ENCODE measurements around the gene STUB1.
A peak's percentile ranks its signal among the peaks of the same experiment; 100 is the strongest.
"Not testable (repeated sequence)": the region's sequence is repeated elsewhere in the genome, so short reads cannot be mapped to it uniquely, and the experiment has no call there.

STUB1 gene

DNA sequence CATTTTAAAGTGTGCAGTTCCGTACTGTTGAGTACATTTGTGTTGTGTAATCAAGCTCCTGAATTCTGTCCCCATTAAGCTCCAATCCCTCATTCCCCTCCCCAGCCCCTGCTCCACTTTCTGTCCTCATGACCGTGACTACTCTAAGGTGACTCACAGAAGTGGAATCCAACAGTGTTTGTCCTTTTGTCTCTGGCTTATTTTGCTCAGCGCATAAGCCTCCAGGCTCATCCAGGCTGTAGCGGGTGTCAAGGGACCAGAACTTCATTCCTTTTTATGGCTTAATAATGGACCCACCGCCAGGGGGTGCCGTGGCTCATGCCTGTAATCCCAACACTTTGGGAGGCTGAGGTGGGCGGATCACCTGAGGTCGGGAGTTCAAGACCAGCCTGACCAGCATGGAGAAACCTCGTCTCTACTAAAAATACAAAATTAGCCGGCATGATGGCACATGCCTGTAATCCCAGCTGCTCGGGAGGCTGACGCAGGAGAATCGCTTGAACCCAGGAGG lies 32.6 kb downstream of the STUB1 start:
- not testable (repeated sequence) for DNase-seq (ENCODE audit: low spot score)

DNA sequence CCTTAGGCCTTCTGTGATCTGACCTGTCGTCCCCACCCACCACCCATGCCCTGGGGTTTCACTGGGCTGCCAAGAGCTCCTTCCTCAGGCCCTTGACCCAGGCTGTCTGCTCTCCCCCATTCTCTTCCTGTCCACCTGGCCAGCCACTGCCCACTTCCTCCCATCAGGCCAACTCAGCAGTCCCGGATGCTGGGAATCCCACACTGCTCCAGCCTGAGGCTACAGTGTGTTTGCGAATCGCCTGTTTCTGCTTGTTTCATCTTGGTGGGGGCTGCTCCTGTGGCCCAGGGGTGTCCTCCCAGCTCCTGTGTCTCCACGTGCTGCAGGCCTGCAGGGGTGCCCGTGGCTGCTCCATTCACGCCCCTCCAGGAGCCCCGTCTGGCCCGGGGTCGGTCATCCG lies 33.9 kb downstream of the STUB1 start:
- DNase-seq (ENCODE audit: low spot score), result no peak

DNA sequence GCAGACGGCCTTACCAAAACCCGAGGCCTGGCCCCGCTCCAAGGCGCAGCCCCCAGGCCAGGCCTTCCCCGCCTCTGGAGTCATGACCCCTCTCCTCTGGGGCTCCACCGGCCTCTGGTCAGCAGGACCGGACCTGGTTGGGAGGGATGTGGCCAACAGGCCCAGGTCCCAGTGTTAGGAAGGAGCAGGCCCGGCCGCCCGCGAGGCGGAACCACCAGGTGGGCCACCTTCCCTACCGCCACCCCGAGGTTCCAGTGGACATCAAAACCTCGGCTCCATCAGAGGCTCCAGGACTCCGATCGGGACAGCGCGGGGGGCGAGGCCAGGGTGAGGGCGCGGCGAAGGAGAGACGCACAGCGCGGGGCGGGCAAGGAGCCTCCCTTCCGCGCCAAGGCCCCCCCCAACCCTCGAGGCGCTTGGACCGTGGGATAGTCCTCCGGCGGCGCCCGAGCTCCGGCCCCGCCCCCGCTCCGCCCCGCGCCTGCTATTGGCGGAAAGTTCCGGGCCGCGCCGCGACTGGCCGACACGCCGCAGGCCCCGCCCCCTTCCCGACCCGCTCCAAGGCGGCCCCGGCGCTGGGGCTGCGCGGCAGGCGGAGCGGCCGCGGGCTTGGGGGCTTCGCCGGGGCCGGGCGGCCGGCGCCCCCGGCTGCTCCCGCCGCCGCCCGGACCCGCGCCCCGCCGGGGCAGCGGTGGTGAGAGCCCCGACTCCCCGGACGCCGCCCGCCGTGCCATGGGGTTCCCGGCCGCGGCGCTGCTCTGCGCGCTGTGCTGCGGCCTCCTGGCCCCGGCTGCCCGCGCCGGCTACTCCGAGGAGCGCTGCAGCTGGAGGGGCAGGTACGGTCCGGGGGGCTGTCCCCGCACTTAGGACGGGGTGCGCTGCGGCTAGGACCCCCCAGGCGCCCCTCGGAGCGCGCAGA lies 34.6 kb downstream of the STUB1 start, which contains the start of gene METRN:
Gene METRN (plus strand): TSS at position 561 of the 919 bp plus-strand sequence. CDS start 172 bp downstream, at position 733.
- peak; percentile 77 for DNase-seq (ENCODE audit: low spot score)

DNA sequence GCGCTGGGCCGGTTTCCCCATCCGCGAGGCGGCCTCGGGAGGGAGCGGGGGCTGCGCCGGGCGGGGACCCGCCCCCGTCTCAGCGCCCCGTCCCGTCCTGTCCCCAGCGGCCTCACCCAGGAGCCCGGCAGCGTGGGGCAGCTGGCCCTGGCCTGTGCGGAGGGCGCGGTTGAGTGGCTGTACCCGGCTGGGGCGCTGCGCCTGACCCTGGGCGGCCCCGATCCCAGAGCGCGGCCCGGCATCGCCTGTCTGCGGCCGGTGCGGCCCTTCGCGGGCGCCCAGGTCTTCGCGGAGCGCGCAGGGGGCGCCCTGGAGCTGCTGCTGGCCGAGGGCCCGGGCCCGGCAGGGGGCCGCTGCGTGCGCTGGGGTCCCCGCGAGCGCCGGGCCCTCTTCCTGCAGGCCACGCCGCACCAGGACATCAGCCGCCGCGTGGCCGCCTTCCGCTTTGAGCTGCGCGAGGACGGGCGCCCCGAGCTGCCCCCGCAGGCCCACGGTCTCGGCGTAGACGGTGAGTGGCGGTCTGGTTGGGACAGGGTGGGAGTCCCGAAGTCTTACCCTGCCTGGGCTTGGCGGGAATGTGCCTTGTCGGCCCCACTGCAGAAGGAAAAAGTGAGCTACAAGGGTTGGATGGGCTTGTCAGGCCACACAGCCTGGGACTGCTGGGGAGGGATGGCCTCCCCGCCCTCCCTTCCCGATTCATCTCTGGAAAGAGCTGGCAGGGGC lies 35.4 kb downstream of the STUB1 start:
- no peak for DNase-seq (ENCODE audit: low spot score)

DNA sequence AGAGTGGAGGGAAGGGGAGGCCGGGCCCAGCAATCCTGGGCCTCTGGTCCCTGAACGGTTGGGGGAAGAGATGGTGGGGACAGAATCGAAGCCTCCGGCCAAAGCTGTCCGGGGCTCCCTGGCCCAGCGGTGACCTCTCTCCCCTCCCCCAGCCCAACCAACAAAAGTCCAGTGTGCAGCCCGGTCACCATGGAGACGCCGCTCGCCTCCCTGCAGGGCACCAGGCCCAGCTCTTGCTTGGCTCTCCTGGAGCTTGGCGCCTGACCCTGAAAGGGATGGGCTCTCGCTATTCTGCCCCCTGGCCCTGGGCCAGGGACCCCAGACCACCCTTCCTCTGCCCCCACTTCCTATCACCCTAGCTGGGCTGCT lies 36.0 kb downstream of the STUB1 start:
- no peak for DNase-seq (ENCODE audit: low spot score)

DNA sequence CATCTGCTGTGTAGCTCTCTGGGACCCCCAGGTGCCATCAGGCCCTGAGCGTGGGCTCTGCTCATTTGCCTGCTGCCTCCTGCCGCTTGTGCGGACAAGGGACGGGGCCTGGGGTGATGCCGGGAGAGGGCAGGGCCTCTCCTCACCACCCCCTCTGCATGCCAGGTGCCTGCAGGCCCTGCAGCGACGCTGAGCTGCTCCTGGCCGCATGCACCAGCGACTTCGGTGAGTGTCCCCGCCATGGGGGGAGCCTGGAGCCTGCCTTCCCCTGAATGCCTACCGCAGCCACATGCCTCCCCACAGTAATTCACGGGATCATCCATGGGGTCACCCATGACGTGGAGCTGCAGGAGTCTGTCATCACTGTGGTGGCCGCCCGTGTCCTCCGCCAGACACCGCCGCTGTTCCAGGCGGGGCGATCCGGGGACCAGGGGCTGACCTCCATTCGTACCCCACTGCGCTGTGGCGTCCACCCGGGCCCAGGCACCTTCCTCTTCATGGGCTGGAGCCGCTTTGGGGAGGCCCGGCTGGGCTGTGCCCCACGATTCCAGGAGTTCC lies 36.6 kb downstream of the STUB1 start:
- DNase-seq (ENCODE audit: low spot score), result no peak

DNA sequence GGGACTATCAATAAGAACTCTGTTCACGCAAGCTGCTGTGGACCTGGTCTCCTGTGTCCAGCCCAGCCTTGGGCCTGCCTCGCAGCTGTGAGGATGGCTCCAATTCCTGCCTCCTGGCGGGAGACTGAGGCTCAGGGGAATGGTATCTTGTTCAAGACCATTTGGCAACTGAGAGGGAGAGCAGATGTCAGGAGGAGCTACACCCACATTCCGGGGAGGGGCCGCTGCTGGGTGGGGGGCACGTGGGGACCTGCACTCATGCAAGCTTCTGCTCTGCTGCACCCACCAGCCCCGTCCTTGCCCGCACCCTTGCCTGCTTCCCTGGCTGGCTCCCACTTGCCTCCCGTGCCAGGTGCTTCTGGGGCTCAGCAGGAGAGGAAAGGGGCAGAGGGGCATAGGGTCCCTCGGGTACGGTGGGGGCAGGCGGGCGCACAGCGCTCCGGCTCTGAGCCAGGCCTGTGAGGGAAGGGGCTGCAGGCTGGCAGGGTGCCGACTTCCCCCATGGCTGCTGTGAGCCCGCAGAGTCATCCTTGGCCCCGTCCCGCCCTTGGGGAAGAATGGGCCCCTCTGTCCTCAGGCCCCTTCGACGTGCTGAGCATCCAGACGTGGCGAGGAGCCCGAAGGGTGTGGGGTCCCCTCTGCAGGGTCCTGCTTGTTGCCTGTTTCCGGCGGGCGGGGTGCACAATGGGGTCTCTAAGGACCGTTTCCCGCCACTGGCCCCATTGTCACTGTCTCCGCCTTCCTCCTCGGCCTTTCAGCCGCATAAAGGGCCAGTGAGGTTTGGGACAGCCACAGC lies 37.4 kb downstream of the STUB1 start:
- DNase-seq (ENCODE audit: low spot score), result no peak

DNA sequence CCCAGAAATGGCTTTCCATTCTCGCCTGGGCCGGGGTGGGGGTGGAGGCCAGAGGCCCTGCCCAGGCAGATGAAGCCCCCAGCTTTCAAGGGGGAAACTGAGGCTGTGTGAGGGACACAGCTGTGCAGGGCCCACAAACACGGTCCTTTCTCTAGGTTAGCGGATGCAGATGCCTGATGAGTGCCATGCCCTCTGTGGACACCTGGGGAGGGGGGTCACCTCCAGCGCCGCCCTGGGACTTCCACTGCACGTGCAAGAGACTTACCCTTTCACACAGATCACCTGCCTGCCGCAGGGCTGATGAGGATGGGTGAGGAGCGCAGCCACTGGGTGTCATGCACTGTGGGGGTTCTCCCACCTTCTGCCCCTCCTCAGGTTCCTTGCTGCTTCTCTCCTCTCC lies 38.2 kb downstream of the STUB1 start:
- DNase-seq (ENCODE audit: low spot score), result no peak

DNA sequence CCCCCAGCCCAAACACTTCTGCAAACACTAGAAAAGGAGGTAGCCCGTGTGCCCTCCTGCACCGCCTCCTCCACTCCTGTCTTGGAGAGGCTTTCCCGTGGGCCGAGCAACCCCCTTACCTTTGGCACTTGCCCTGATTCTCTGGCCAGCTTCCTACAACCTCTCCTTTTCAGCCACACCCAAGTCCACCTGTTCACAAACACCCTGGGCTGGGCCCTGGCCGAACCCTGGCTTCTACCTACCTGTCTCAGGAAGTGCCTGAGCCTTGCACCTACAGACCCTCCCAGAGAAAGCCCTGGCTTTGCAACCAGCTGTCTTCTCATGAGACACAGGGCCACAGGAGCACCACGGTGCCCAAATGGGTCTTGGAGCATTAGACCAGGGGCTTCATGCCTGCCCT lies 38.7 kb downstream of the STUB1 start:
- DNase-seq (ENCODE audit: low spot score), result no peak

DNA sequence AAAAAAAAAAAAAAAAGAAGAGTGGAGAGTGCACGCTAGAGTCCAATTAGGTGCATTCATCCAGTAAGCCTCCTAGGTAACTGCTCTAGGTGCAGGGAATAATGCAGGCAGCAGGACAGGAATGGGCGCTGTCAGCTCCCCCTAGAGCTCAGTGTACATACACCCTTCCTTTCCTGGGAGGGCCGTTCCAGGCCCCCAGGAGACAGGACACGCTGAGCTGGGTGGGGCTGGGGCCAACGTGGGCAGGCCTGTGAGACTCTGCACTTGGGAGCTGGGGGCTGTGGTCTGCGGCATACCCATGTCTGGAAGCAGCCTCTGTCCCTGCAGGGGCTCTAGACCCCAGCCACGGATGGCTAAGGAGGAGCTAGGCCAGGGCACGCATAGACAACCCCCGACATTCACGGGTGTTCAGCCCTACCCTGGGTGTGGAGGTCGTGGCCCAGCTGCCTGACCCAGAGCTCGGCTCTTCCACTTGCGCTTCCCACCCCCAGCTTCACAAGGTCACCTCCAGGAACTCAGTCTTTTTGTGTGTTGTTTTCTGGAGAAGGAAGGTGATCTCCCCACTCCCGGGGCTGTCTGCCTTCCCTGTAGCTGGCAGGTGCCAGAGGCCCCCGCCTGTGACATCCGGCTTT lies 39.7 kb downstream of the STUB1 start:
- DNase-seq (ENCODE audit: low spot score), result no peak

DNA sequence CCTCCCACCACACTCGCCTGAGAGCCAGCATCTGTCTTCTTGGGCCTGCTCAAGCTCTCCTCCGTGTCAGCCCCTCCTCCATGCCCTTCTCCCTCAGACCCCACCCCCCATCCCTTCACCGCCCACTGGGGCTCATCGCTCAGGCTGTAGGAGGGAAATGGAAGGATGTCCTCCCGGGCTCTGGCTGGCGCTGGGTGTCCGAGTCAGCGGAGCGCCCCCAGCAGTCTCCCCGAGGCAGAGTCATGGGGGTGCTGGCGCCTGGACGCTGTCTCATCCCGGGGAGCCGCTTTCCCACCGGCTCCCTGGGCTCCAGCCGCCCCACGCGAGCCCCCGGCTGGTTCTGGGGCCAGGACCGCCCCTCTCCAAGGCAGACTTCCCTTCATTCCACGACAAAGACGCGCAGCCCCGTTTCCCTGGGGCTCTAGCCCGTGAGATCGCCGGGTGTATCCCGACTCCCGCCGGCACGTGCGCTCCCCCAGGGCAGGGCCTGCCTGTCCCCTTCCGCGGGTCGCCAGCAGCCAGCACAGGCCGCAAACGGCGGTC lies 40.3 kb downstream of the STUB1 start:
- no peak for DNase-seq (ENCODE audit: low spot score)

DNA sequence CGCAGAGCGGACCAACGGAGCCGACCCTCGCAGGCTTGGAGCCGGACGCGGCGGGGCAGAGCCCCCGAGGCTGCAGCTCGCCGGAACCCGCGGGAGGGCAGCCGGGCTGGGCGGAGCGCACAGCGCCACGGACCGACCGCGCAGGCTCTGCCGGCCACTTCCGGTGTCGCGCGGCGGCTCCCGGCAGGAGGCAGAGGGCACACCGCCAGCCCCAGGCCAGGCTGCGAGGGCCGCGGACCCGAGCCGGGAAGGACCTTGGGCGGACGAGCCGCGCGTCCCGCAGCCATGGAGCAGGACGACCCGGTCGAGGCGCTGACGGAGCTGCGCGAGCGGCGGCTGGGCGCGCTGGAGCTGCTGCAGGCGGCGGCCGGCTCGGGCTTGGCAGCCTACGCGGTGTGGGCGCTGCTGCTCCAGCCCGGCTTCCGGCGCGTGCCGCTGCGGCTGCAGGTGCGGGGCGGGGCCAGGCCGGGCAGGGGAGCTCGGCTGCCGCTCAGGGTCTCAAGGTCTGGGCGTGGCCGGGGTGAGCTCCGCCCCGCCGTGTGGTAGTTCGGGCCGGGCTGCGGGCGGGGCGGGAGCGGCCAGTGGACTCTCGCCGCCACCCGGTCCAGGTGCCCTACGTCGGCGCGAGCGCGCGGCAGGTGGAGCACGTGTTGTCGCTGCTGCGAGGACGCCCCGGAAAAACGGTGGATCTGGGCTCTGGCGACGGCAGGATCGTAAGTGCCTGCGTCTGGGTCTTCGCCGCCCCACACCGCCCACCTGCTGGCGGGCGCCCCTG lies 41.0 kb downstream of the STUB1 start, which contains the start of gene ANTKMT:
Gene ANTKMT (plus strand): TSS at position 157 of the 775 bp plus-strand sequence. CDS start 129 bp downstream, at position 286.
- DNase-seq (ENCODE audit: low spot score), result peak; percentile 83

DNA sequence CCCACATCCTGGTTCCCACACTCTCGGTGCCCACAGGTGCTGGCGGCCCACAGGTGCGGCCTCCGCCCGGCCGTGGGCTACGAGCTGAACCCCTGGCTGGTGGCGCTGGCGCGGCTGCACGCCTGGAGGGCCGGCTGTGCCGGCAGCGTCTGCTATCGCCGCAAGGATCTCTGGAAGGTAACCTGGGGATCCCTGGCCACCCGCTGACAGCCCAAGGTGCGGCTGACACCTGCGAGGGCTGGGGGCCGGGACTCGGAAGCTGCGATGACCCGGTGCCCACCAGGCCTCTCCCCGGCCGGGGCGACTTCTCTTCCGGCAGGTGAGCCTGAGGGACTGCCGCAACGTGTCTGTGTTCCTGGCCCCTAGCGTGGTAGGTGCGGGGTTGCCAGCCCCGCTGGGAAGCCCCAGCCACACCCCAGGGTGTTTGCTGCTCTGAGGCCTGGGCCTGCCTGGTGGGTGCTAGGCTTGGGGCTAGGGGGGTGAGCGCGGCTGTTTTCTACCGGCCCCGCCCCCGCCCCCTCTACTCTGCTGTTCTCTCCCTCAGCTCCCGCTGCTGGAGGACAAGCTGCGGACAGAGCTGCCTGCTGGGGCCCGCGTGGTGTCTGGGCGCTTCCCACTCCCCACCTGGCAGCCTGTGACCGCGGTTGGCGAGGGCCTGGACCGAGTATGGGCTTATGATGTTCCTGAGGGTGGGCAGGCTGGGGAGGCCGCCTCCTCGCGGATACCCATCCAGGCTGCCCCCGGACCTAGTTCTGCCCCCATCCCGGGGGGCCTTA lies 41.7 kb downstream of the STUB1 start:
- no peak for DNase-seq (ENCODE audit: low spot score)

DNA sequence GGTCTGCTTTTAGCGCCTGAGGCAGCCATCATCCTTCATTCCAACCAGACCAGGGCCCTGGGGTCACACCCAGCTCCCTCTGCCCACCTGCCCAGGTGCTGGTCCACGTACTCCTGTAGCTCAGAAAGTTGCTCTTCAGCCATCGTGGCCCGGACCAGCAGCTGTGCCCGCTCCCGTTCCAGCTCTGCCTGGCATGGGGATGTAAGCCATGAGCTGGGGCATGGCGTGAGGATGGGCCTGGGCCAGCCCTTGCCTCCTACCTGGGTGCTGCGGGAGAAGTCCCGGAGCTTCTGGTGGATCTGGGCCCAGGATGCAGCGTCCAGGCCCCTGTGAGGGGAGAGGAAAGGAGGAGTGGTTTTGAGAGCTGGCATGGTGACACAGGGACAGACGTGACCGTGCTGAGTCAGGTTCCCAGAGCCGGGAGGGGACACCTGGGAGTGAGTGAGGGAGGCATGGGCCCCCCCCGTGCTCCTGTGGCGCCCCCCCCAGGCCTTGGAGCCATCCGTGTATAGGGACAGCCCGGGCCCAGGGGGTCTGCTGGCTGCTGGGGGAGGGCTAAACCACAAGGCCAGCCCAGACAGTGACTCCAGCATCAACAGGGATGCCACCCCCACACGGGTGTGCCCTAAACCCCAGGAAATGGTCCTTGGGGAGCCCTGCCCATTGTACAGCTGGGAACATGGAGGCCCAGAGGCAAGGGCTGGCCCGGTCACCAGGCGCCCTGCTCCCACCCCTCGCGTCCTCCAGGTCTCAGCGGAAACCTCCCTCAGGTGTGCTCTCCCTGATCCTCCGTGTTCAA lies 42.8 kb downstream of the STUB1 start:
- DNase-seq (ENCODE audit: low spot score), result no peak

DNA sequence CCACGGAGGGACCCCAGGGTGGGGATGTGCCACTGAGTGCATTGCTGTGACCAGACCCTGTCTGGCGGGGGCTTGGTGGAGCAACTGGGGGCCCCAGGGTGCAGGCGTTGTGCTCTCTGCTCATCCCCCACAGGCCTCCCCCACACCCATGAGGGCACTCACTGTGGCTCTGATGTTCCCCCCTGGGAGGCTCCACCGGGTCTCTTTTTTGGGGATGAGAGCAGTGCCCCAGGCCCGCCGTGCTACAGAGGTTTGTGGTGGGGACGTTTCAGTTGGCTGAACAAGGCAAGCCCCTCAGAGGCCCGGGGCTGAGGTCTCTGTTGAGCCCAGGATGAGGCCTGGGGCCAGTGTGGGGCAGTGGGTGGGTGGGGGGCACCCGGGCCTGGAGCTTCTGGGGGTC lies 43.5 kb downstream of the STUB1 start:
- DNase-seq (ENCODE audit: low spot score), result no peak

DNA sequence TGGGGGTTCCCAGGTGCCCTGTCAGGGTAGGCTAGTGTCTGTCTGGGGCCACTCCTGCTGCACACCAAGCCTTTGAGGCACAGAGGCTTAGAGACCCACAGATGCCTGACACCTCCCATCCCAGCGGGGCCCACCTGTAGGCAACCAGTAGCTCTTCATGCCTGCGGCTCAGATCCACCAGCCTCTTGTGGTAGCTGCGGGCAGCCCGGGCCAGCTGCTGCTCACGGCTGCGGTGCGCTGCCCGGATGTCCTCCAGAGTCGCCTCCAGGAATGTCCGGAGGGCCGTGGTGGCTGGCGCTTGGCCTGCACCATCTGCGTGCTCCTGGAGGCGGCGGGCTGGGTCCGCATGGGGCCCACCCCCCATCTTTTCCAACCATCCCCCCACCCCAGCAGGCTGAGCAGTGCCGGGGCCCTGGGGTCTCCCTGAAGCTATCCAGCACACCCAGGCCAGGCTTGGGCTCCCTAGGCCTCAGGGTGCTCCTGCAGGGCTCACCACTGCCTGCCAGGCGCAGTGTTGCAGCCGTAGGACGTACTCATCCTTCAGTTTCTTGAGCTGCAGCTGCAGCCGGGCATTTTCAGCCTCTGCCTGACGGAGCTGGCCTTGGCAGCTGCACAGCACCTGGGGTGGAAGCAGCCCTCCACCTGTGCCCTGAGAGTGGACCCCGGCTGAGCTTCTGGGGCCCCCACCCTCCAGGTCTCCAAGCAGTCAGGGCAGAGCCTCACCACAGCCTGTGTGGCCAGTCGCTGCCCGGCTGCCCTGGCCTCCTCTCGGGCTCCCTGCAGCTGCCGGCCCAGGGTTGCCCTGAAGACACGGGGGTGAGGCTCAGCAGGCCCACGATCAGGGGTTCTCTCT lies 44.2 kb downstream of the STUB1 start:
- DNase-seq (ENCODE audit: low spot score), result no peak

DNA sequence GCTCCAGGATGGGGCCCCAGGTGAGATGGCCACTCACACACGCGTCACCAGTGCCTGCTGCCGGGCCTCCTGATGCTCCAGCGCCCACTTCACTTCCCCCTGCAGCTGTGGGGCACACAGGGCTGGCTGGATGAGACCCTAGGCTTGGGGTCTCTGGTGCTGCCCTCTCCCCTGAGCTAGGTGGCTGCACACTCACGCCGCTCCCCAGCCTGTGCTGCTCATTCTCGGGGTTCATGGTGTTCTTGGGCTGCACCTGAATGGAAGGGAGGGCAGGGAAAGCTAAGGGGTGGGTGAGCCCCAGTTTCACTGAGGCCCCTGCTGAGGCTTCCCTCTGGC lies 44.8 kb downstream of the STUB1 start:
- DNase-seq (ENCODE audit: low spot score), result no peak

Data from HuH-7 (cell line).